Stimulated activated CD4-positive, alpha-beta T cell treated with anti-CD3 and anti-CD28 coated beads, TNF-alpha, amount 100 ng/mL, for 24 hours (primary cell): Measurements from ENCODE around the gene ZNF541.

Experiments used
- DNase-seq, 3 experiments: peaks; one replicate each; pipeline ENCODE4 v3.0.0-alpha.2; 2020; ENCODE audit warnings: low read depth in 3 of 3

Gene ZNF541

GRCh38 chr19:47573071-47574026 lies at the start of gene ZNF541:
TSS of gene ZNF541 (minus strand) at chr19:47573148. CDS start at chr19:47555856, 17,292 bp downstream.
- peak; percentile 59 to 73 (median 71) for DNase-seq

GRCh38 chr19:47619763-47620162 lies 46.8 kb upstream of the ZNF541 start:
- no peak for DNase-seq

GRCh38 chr19:47618771-47619170 lies 45.8 kb upstream of the ZNF541 start:
- no peak for DNase-seq

GRCh38 chr19:47615714-47616113 lies 42.8 kb upstream of the ZNF541 start:
- DNase-seq = no peak

- DNase-seq = no peak
Observed at GRCh38 chr19:47615230-47615629, 42.3 kb upstream of the ZNF541 start.

GRCh38 chr19:47614559-47614958 lies 41.6 kb upstream of the ZNF541 start:
- no peak for DNase-seq

GRCh38 chr19:47614021-47614295 lies 41.0 kb upstream of the ZNF541 start:
- no peak for DNase-seq

- DNase-seq = no peak
Observed at GRCh38 chr19:47613165-47614020, 40.4 kb upstream of the ZNF541 start.

- no peak for DNase-seq
Observed at GRCh38 chr19:47610902-47611301, 38.0 kb upstream of the ZNF541 start.

GRCh38 chr19:47609906-47610894 lies 37.3 kb upstream of the ZNF541 start:
- DNase-seq = peak in 2 of 3 experiments; percentile 20 to 45

GRCh38 chr19:47608969-47609905 lies 36.3 kb upstream of the ZNF541 start, which contains the start of gene BICRA:
TSS of gene BICRA (plus strand) at chr19:47609134. CDS start at chr19:47673575, 64,441 bp downstream.
- peak; percentile 60 to 77 (median 65) for DNase-seq

GRCh38 chr19:47608074-47608918 lies 35.3 kb upstream of the ZNF541 start:
- peak; percentile 87 to 95 (median 90) for DNase-seq

GRCh38 chr19:47607564-47608073 lies 34.7 kb upstream of the ZNF541 start:
- no peak for DNase-seq

- DNase-seq = no peak
Observed at GRCh38 chr19:47603706-47604565, 31.0 kb upstream of the ZNF541 start.

GRCh38 chr19:47601180-47601904 lies 28.4 kb upstream of the ZNF541 start:
- DNase-seq = no peak

- peak; percentile 99 to 100 (median 99) for DNase-seq
Observed at GRCh38 chr19:47600246-47601179, 27.6 kb upstream of the ZNF541 start.
